H9 (cell line): Measurements from ENCODE around the gene NDP. TPM values are rescaled to one million over a fixed set of nuclear protein-coding genes. Genes with fewer than 3 reads are reported as not detected.

ENCODE experiments used
- DNase-seq: peaks from one replicate; pipeline ENCODE4 v3.0.0-alpha.2; 2017
- H2AFZ ChIP-seq: one replicate; pipeline ENCODE4 v1.6.1; 2013; ENCODE audit warnings: mild to moderate bottlenecking, low read length, control low read depth, moderate library complexity
- H2AK5ac ChIP-seq: 2 replicates; pipeline ENCODE4 v1.6.1; 2013; ENCODE audit warnings: low read length, control low read depth, mixed read lengths; ENCODE audit not compliant: insufficient read length
- H2BK120ac ChIP-seq: one replicate; pipeline ENCODE4 v1.6.1; 2013; ENCODE audit warnings: low read depth, mild to moderate bottlenecking, low read length, control low read depth, inconsistent platforms; ENCODE audit not compliant: poor library complexity, severe bottlenecking
- H2BK12ac ChIP-seq: 2 replicates; pipeline ENCODE4 v1.6.1; 2013; ENCODE audit warnings: low read length, control low read depth, mixed read lengths, low read depth; ENCODE audit not compliant: insufficient read length
- H2BK15ac ChIP-seq: 2 replicates; pipeline ENCODE4 v1.6.1; 2013; ENCODE audit warnings: low read depth, low read length, control low read depth
- H2BK20ac ChIP-seq: one replicate; pipeline ENCODE4 v1.6.1; 2013; ENCODE audit warnings: low read depth, mild to moderate bottlenecking, low read length, control low read depth, inconsistent platforms; ENCODE audit not compliant: poor library complexity, severe bottlenecking
- H2BK5ac ChIP-seq: 2 replicates; pipeline ENCODE4 v1.6.1; 2013; ENCODE audit warnings: low read length, control low read depth, mixed read lengths; ENCODE audit not compliant: insufficient read length
- H3K14ac ChIP-seq: 2 replicates; pipeline ENCODE4 v1.6.1; 2013; ENCODE audit warnings: low read length, control low read depth; ENCODE audit not compliant: insufficient read depth
- H3K18ac ChIP-seq: 2 replicates; pipeline ENCODE4 v1.6.1; 2013; ENCODE audit warnings: low read depth, mild to moderate bottlenecking, mixed read lengths, low read length, control low read depth; ENCODE audit not compliant: insufficient read length
- H3K23ac ChIP-seq: 2 replicates; pipeline ENCODE4 v1.6.1; 2013; ENCODE audit warnings: low read length, control low read depth, mixed read lengths, low read depth; ENCODE audit not compliant: insufficient read length
- H3K23me2 ChIP-seq: 2 replicates; pipeline ENCODE4 v1.6.1; 2013; ENCODE audit warnings: low read depth, mild to moderate bottlenecking, mixed read lengths, low read length, control low read depth; ENCODE audit not compliant: insufficient read length, poor library complexity, severe bottlenecking
- H3K27ac ChIP-seq: 2 replicates; pipeline ENCODE4 v1.5.1; 2013; ENCODE audit warnings: low read length, control low read depth, mixed read lengths, low read depth; ENCODE audit not compliant: insufficient read length
- H3K27me3 ChIP-seq: 2 replicates; pipeline ENCODE4 v1.6.1; 2013; ENCODE audit warnings: low read length, control low read depth, inconsistent platforms; ENCODE audit not compliant: insufficient read depth
- H3K4ac ChIP-seq: 2 replicates; pipeline ENCODE4 v1.6.1; 2013; ENCODE audit warnings: low read depth, mild to moderate bottlenecking, control low read depth, inconsistent platforms, low read length, moderate library complexity
- H3K4me1 ChIP-seq: 2 replicates; pipeline ENCODE4 v1.6.1; 2013; ENCODE audit warnings: low read length, control low read depth, inconsistent platforms; ENCODE audit not compliant: insufficient read depth
- H3K4me2 ChIP-seq: 2 replicates; pipeline ENCODE4 v1.6.1; 2013; ENCODE audit warnings: low read length, control low read depth, mixed read lengths; ENCODE audit not compliant: insufficient read length, insufficient read depth
- H3K56ac ChIP-seq: 2 replicates; pipeline ENCODE4 v1.6.1; 2013; ENCODE audit warnings: low read depth, mild to moderate bottlenecking, mixed read lengths, low read length, control low read depth; ENCODE audit not compliant: insufficient read length
- H3K79me1 ChIP-seq: 2 replicates; pipeline ENCODE4 v1.6.1; 2013; ENCODE audit warnings: low read depth, mild to moderate bottlenecking, moderate library complexity, low read length, control low read depth, inconsistent platforms; ENCODE audit not compliant: insufficient read depth, poor library complexity, severe bottlenecking
- H3K79me2 ChIP-seq: 2 replicates; pipeline ENCODE4 v1.6.1; 2013; ENCODE audit warnings: low read length, control low read depth, inconsistent platforms; ENCODE audit not compliant: insufficient read depth
- H3K9ac ChIP-seq: 2 replicates; pipeline ENCODE4 v1.6.1; 2013; ENCODE audit warnings: low read length, control low read depth, mixed read lengths; ENCODE audit not compliant: insufficient read length; ENCODE audit errors: extremely low read depth
- H3K9me3 ChIP-seq: one replicate; pipeline ENCODE4 v1.6.1; 2013; ENCODE audit warnings: low read depth, low read length, inconsistent platforms; ENCODE audit not compliant: control insufficient read depth
- H3T11ph ChIP-seq: one replicate; pipeline ENCODE4 v1.6.1; 2013; ENCODE audit warnings: mild to moderate bottlenecking, low read length, control low read depth, inconsistent platforms
- H4K20me1 ChIP-seq: one replicate; pipeline ENCODE4 v1.6.1; 2013; ENCODE audit not compliant: control insufficient read depth, insufficient read length, insufficient read depth
- H4K5ac ChIP-seq: 2 replicates; pipeline ENCODE4 v1.6.1; 2013; ENCODE audit warnings: low read depth, mild to moderate bottlenecking, mixed read lengths, low read length, control low read depth; ENCODE audit not compliant: insufficient read length
- H4K8ac ChIP-seq: replicated peaks from 2 replicates; pipeline ENCODE4 v1.6.1; 2013; ENCODE audit warnings: low read length, control low read depth, mixed read lengths, low read depth; ENCODE audit not compliant: insufficient read length
- H4K91ac ChIP-seq: 2 replicates; pipeline ENCODE4 v1.6.1; 2013; ENCODE audit warnings: low read depth, mild to moderate bottlenecking, moderate library complexity, mixed read lengths, low read length, control low read depth; ENCODE audit not compliant: insufficient read length
- H3K27ac Mint-ChIP-seq, 3 experiments: 2 replicates in 2 of 3; 3 replicates in 1 of 3; pipeline ENCODE4 v1.8.0; 2020 to 2021; ENCODE audit warnings: mixed read lengths in 3 of 3, mild to moderate bottlenecking in 1 of 3, moderate library complexity in 1 of 3
- H3K27me3 Mint-ChIP-seq: 2 replicates; pipeline ENCODE4 v1.8.0; 2021; ENCODE audit warnings: low read depth, mild to moderate bottlenecking, moderate library complexity, mixed read lengths
- H3K36me3 Mint-ChIP-seq, 3 experiments: 2 replicates in 2 of 3; 3 replicates in 1 of 3; pipeline ENCODE4 v1.8.0; 2020 to 2021; ENCODE audit warnings: low read depth in 3 of 3, mixed read lengths in 3 of 3; ENCODE audit not compliant: insufficient read depth in 1 of 3
- H3K4me1 Mint-ChIP-seq, 2 experiments: 2 replicates each; pipeline ENCODE4 v1.8.0; 2020; ENCODE audit warnings: mixed read lengths in 2 of 2
- H3K4me3 Mint-ChIP-seq, 2 experiments: 2 replicates in 1 of 2; 3 replicates in 1 of 2; pipeline ENCODE4 v1.8.0; 2020 to 2021; ENCODE audit warnings: mild to moderate bottlenecking in 2 of 2, mixed read lengths in 2 of 2, moderate library complexity in 1 of 2
- H3K9me3 Mint-ChIP-seq, 2 experiments: 2 replicates in 1 of 2; 3 replicates in 1 of 2; pipeline ENCODE4 v1.8.0; 2020; ENCODE audit warnings: mild to moderate bottlenecking in 2 of 2, mixed read lengths in 2 of 2, moderate library complexity in 1 of 2
- CTCF ChIP-seq: fragments of 200-600 bp; sonication (generic); conservative IDR thresholded peaks from 3 replicates; pipeline ENCODE4 v1.8.0; 2021; ENCODE audit warnings: antibody characterized with exemption, mild to moderate bottlenecking
- WGBS: extraction: QIAGEN DNeasy Blood & Tissue Kit; methylation state at CpG from one replicate; pipeline ENCODE4 v1.1.7; 2013; ENCODE audit warnings: missing lambda C conversion rate, low lambda C conversion rate, mixed read lengths; ENCODE audit not compliant: insufficient read length; ENCODE audit errors: extremely low coverage; 5-methylcytosine and 5-hydroxymethylcytosine counted together
- total RNA-seq: library from RNA; stranded (reverse); gene quantifications from 2 replicates; pipeline ENCODE4 v1.2.1, GENCODE V29; 2021

Gene NDP
- total RNA-seq, 1 experiment from 2014 or later = not detected

DNA sequence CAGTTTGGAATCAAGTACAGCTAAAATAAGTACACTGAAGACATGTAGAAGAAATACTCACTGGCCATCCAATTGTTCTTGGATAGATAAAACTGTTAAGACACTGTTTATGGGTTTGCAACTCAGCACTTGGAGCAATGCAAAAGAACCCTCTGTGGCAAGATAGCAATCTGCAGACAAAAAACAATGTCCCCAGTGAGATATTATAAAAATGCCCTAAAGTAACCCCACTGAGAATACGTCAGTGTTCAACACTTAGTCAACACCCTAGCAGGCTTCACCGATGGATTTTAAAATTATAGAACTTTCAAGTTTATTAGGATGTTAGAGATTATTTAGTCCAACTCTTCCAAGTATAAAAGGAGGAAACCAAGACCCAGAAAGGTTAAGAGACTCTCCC, 47.5 kb upstream of the NDP start:
- H3K4me1 ChIP-seq = no peaks in the 10 kb centered on the region
- H2BK15ac ChIP-seq = no peak overlapping the region
- no peaks in the 10 kb centered on the region for H4K20me1 ChIP-seq
- no peaks in the 10 kb centered on the region for H3K79me1 ChIP-seq
- H2BK12ac ChIP-seq = no peak overlapping the region
- no peak overlapping the region for H2BK20ac ChIP-seq
- H3K4me3 Mint-ChIP-seq = no peak overlapping the region
- H2AFZ ChIP-seq = no peak overlapping the region
- no peaks in the 10 kb centered on the region; a peak in 1 of 7 replicates for H3K36me3 Mint-ChIP-seq
- no CpG with 5 or more reads among the region's 2 CpGs for WGBS
- H3K4me1 Mint-ChIP-seq = no peaks in the 10 kb centered on the region
- no peak overlapping the region for H2BK5ac ChIP-seq
- H4K8ac ChIP-seq = no peak overlapping the region
- no peak overlapping the region for H3K27ac ChIP-seq
- H3K27me3 ChIP-seq = no peaks in the 10 kb centered on the region
- TF ChIP-seq CTCF = no peak
- H3T11ph ChIP-seq = no peak overlapping the region
- H3K56ac ChIP-seq = no peak overlapping the region
- no peak overlapping the region for H4K5ac ChIP-seq
- H3K4me2 ChIP-seq = no peak overlapping the region
- no peak overlapping the region for H4K91ac ChIP-seq
- no peak overlapping the region for H2AK5ac ChIP-seq
- no peak overlapping the region for H3K9ac ChIP-seq
- H3K9me3 Mint-ChIP-seq = peaks cover 53 to 56% of the 10 kb centered on the region in 2 experiments
- H3K14ac ChIP-seq = no peak overlapping the region
- H3K4ac ChIP-seq = no peak overlapping the region
- H2BK120ac ChIP-seq = no peak overlapping the region
- H3K9me3 ChIP-seq = peaks cover 43% of the 10 kb centered on the region
- DNase-seq = no peak
- no peaks in the 10 kb centered on the region; the same call in 1 of the 2 replicates for H3K27me3 Mint-ChIP-seq
- no peak overlapping the region for H3K27ac Mint-ChIP-seq
- H3K79me2 ChIP-seq = no peaks in the 10 kb centered on the region
- no peaks in the 10 kb centered on the region for H3K23me2 ChIP-seq
- no peak overlapping the region for H3K18ac ChIP-seq
- no peak overlapping the region for H3K23ac ChIP-seq
